Measurements from ENCODE around the gene ZP2. TPM values are rescaled to one million over a fixed set of nuclear protein-coding genes. Genes with fewer than 3 reads are reported as not detected.

Gene ZP2
- total and polyA plus RNA-seq, 11 donors = not detected

- Histone ChIP-seq H3K4me1 (peaks cover 0 to 7% (median 2%) of the 10 kb centered on the region in 12 donors), H3K36me3 (no peaks in the 10 kb centered on the region), H3K27me3 (no peaks in the 10 kb centered on the region), H3K4me3 (no peak overlapping the region), H3K9me3 (peaks cover 0 to 3% (median 0%) of the 10 kb centered on the region in 12 donors), H3K27ac (no peak overlapping the region)
- ATAC-seq (no peak), DNase-seq (no peak)
- 75 to 88% (median 84%) methylated on average over 5 of the region's 5 CpGs for WGBS, 4 donors
- intact Hi-C loops (cut with DNase I) = loop anchor here in 9 of 10 donors (2.0 to 10.0 kb wide), 10 partner anchors 88 to 1485 kb away; partner anchors contain the start of gene CRYM (in 2 of the 9)
- TF ChIP-seq CTCF (IDR thresholded peaks at IDR 0.05) = no peak
- no peak for TF ChIP-seq POLR2A (IDR thresholded peaks at IDR 0.05)
These were observed 22.1 kb downstream of the ZP2 start for GRCh38 chr16:21189311-21189710.

- TF ChIP-seq POLR2A (IDR thresholded peaks at IDR 0.05) (no peak), CTCF (IDR thresholded peaks at IDR 0.05) (no peak)
- Histone ChIP-seq H3K27ac (no peak overlapping the region), H3K36me3 (peaks cover 0 to 23% (median 10%) of the 10 kb centered on the region in 9 donors), H3K9me3 (peaks cover 0 to 5% (median 0%) of the 10 kb centered on the region in 12 donors), H3K4me1 (peaks cover 0 to 7% (median 2%) of the 10 kb centered on the region in 12 donors), H3K4me3 (no peak overlapping the region), H3K27me3 (no peaks in the 10 kb centered on the region)
- DNase-seq (no peak), ATAC-seq (no peak)
- intact Hi-C loops (cut with DNase I) = loop anchor here in 8 of 10 donors (2.0 to 10.0 kb wide), 9 partner anchors 91 to 1488 kb away; partner anchors contain the start of gene CRYM (in 2 of the 8)
- 67 to 80% (median 75%) methylated on average over 4 of the region's 4 CpGs for WGBS, 4 donors
These were observed 25.1 kb downstream of the ZP2 start for GRCh38 chr16:21186326-21186691.

- no peak for DNase-seq
- intact Hi-C loops (cut with DNase I) = loop anchor here in 8 of 10 donors (2.0 to 10.0 kb wide), 9 partner anchors 92 to 1489 kb away; partner anchors contain the start of gene CRYM (in 2 of the 8)
- no peak overlapping the region for H3K4me3 ChIP-seq
- H3K9me3 ChIP-seq = peaks cover 0 to 5% (median 0%) of the 10 kb centered on the region in 12 donors
- no peak overlapping the region for H3K27ac ChIP-seq
- TF ChIP-seq POLR2A (IDR thresholded peaks at IDR 0.05) (no peak), CTCF (IDR thresholded peaks at IDR 0.05) (no peak)
- H3K27me3 ChIP-seq = no peaks in the 10 kb centered on the region
- ATAC-seq = no peak
- H3K36me3 ChIP-seq = peaks cover 0 to 28% (median 16%) of the 10 kb centered on the region in 9 donors
- H3K4me1 ChIP-seq = peaks cover 0 to 7% (median 2%) of the 10 kb centered on the region in 12 donors
- WGBS, 4 donors = 86 to 90% (median 88%) methylated on average over 12 of the region's 12 CpGs
These were observed 25.6 kb downstream of the ZP2 start for GRCh38 chr16:21185659-21186325.

- no peak for TF ChIP-seq POLR2A (IDR thresholded peaks at IDR 0.05)
- TF ChIP-seq CTCF (IDR thresholded peaks at IDR 0.05) = no peak
- no peak overlapping the region for H3K4me3 ChIP-seq
- H3K9me3 ChIP-seq = peaks cover 0 to 5% (median 0%) of the 10 kb centered on the region in 12 donors
- no peak overlapping the region for H3K27ac ChIP-seq
- WGBS, 4 donors = 78 to 83% (median 80%) methylated on average over 3 of the region's 3 CpGs
- peaks cover 0 to 38% (median 23%) of the 10 kb centered on the region in 9 donors for H3K36me3 ChIP-seq
- H3K4me1 ChIP-seq = peaks cover 0 to 7% (median 2%) of the 10 kb centered on the region in 12 donors
- H3K27me3 ChIP-seq = no peaks in the 10 kb centered on the region
- intact Hi-C loops (cut with DNase I) = loop anchor here in 8 of 10 donors (5.0 to 10.0 kb wide), 8 partner anchors 92 to 1490 kb away; partner anchors contain the start of gene CRYM (in 2 of the 8)
- DNase-seq (no peak), ATAC-seq (no peak)
These were observed 26.5 kb downstream of the ZP2 start for GRCh38 chr16:21184834-21185233.
